Thyroid gland (tissue), 4 donors: ENCODE data around the gene ATRN. TPM values are rescaled to one million over a fixed set of nuclear protein-coding genes. Genes with fewer than 3 reads are reported as not detected.

ENCODE experiments used
- DNase-seq, 2 donors: peaks; one replicate each; pipeline ENCODE4 v3.0.0-alpha.2; 2019
- H3K27ac ChIP-seq, 3 donors: fragments of 200-600 bp; sonication (generic); 1 replicate in 2 of 3; 2 replicates in 1 of 3; pipeline ENCODE4 v1.5.1; 2016 to 2019; ENCODE audit warnings: mild to moderate bottlenecking in 1 of 3, moderate library complexity in 1 of 3
- H3K27me3 ChIP-seq: fragments of 200-600 bp; sonication (generic); one replicate; pipeline ENCODE4 v1.5.1; 2019
- H3K36me3 ChIP-seq, 2 donors: fragments of 200-600 bp; sonication (generic); one replicate each; pipeline ENCODE4 v1.5.1; 2016 to 2019
- H3K4me1 ChIP-seq, 2 donors: fragments of 200-600 bp; sonication (generic); one replicate each; pipeline ENCODE4 v1.5.1; 2017 to 2019
- H3K4me3 ChIP-seq, 3 donors: fragments of 200-600 bp; sonication (generic); replicated peaks in 1 of 3; 1 replicate in 2 of 3; 2 replicates in 1 of 3; pipeline ENCODE4 v1.5.1; 2016; ENCODE audit warnings: mild to moderate bottlenecking in 1 of 3
- H3K9me3 ChIP-seq: fragments of 200-600 bp; sonication (generic); one replicate; pipeline ENCODE4 v1.5.1; 2017
- POLR2A ChIP-seq, 2 donors: fragments of 450-650 bp; IDR thresholded peaks; one replicate each; pipeline ENCODE4 v1.6.1; 2017; ENCODE audit warnings: antibody characterized with exemption in 2 of 2, mild to moderate bottlenecking in 2 of 2, moderate library complexity in 1 of 2
- WGBS, 2 donors: methylation state at CpG; one replicate each; pipeline ENCODE4 v1.1.5; 2017; 5-methylcytosine and 5-hydroxymethylcytosine counted together
- intact Hi-C: fragments of 100-400 bp; cut with DNase I; formaldehyde crosslinking; loops from one replicate; pipeline ENCODE4 v1.15.1; 2023
- total RNA-seq, 4 donors: library from RNA; depleted of rRNA; stranded (reverse); fragments of >200 nt; gene quantifications; one replicate each; pipeline ENCODE4 v1.2.3, GENCODE V29; 2016
- TF ChIP-seq, protein P1 (sequence below), 6 experiments: fragments of 200-600 bp in 3 of 6; fragments of 450-650 bp in 3 of 6; sonication (generic) in 3 of 6; IDR thresholded peaks; one replicate each; pipeline ENCODE4 v1.5.1; 2016 to 2019; ENCODE audit warnings: antibody characterized with exemption in 6 of 6, mild to moderate bottlenecking in 2 of 6, inconsistent platforms in 1 of 6, moderate library complexity in 1 of 6

Gene ATRN
- total RNA-seq, 4 donors from 2014 or later, result 43.0 to 81.8 (median 61.4) TPM

DNA sequence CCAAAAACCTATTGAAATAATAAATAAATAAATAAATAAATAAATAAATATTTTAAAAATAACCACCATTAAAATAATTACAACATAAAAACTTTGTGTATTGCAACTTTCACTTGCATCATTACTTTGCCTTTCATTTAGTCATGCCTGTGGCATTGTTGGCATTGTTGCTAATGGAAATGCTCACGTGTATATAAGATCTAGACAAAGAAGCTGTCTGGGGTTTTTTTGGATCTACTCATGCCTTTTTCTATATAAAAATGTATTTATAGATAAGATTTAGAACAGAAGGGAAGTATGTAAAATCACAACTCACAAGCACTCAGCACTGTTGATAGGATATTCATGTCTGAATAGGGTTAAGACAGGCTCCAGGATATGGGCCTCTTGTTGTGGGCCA is 164.5 kb downstream of the ATRN start:
- intact Hi-C loops, result no loop called here
- Histone ChIP-seq H3K4me3 (no peak overlapping the region), H3K27me3 (no peaks in the 10 kb centered on the region), H3K4me1 (peaks cover 0 to 7% of the 10 kb centered on the region in 2 donors), H3K36me3 (no peaks in the 10 kb centered on the region), H3K27ac (no peak overlapping the region), H3K9me3 (no peaks in the 10 kb centered on the region)
- WGBS, 2 donors, result 95 to 97% methylated on average over 1 of the region's 1 CpG
- no peak for DNase-seq
- TF ChIP-seq POLR2A (IDR thresholded peaks at IDR 0.05), result no peak
- TF ChIP-seq, protein P1, sequence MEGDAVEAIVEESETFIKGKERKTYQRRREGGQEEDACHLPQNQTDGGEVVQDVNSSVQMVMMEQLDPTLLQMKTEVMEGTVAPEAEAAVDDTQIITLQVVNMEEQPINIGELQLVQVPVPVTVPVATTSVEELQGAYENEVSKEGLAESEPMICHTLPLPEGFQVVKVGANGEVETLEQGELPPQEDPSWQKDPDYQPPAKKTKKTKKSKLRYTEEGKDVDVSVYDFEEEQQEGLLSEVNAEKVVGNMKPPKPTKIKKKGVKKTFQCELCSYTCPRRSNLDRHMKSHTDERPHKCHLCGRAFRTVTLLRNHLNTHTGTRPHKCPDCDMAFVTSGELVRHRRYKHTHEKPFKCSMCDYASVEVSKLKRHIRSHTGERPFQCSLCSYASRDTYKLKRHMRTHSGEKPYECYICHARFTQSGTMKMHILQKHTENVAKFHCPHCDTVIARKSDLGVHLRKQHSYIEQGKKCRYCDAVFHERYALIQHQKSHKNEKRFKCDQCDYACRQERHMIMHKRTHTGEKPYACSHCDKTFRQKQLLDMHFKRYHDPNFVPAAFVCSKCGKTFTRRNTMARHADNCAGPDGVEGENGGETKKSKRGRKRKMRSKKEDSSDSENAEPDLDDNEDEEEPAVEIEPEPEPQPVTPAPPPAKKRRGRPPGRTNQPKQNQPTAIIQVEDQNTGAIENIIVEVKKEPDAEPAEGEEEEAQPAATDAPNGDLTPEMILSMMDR (IDR thresholded peaks at IDR 0.05), result no peak

DNA sequence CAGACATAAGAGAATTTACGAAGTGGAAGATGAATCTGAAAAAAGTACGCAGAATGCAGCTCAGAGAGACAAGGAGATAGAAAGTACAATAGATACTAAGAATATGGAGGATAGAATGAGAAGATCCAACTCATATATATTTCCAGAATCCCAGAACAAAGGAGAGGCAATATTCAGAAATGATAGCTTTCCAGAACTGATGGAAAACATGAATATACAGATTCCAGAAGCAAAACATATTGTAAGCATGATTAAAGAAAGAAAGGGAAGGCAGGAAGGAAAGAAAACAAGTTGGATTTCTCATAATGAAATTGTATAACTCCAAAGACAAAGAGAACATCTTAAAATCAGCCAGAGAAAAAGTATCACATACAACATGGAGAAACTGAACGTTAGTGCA is 169.4 kb downstream of the ATRN start:
- no peak overlapping the region for H3K27ac ChIP-seq
- H3K36me3 ChIP-seq, result no peaks in the 10 kb centered on the region
- no peak overlapping the region for H3K4me3 ChIP-seq
- DNase-seq, result no peak
- intact Hi-C loops, result no loop called here
- no peaks in the 10 kb centered on the region for H3K9me3 ChIP-seq
- H3K27me3 ChIP-seq, result no peaks in the 10 kb centered on the region
- no peak for TF ChIP-seq POLR2A (IDR thresholded peaks at IDR 0.05)
- TF ChIP-seq, protein P1 (IDR thresholded peaks at IDR 0.05), result no peak
- 83 to 95% methylated on average over 3 of the region's 3 CpGs for WGBS, 2 donors
- H3K4me1 ChIP-seq, result no peaks in the 10 kb centered on the region

DNA sequence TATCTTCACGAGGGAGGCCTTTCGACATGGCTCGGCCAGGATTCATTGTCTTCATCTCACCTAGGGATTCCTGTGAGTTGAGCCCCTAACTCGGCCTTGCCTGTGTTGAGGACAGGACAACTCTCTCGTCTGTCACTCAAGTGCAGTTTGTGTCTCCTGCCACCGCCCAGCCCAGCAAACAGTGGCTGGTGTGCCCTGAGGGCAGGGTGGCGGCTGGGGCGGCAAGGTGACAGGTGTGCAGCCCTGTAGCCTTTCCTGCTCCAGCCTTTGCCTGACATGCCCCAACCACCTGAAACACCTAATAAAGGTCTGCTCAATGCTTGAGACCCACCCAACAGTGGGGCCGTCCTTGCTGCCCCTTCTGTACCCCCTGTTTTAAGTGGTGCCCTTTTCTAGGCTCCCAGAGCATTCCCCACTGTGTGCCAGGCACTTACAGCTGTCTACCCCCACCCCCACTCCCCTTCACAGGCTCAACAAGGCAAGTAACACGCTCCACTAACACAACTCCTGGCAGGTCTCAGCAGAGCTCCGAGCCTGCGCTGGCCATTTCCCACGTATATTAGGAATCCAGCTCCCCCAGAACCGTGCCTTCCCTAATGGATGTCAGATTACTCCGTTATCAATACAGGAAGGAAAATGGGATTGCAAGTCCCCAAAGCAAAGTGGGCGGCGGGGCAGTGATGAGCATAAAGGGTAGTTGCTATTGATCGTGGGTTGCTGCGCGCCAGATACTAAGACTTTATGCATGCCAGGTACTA is 174.7 kb downstream of the ATRN start:
- DNase-seq, result no peak
- WGBS, 2 donors, result 92 to 95% methylated on average over 18 to 20 of the region's 20 CpGs
- H3K9me3 ChIP-seq, result no peaks in the 10 kb centered on the region
- H3K27me3 ChIP-seq, result no peaks in the 10 kb centered on the region
- H3K36me3 ChIP-seq, result peaks cover 0 to 2% of the 10 kb centered on the region in 2 donors
- no peak overlapping the region for H3K4me3 ChIP-seq
- peaks cover 0 to 7% of the 10 kb centered on the region in 2 donors for H3K4me1 ChIP-seq
- TF ChIP-seq POLR2A (IDR thresholded peaks at IDR 0.05), result no peak
- TF ChIP-seq, protein P1 (IDR thresholded peaks at IDR 0.05), result no peak
- H3K27ac ChIP-seq, result no peak overlapping the region
- intact Hi-C loops, result no loop called here

GRCh38 chr20:3646067-3646440 is 175.2 kb downstream of the ATRN start:
- no peak overlapping the region for H3K4me3 ChIP-seq
- no peaks in the 10 kb centered on the region for H3K9me3 ChIP-seq
- WGBS, 2 donors, result 86 to 95% methylated on average over 5 of the region's 5 CpGs
- no peaks in the 10 kb centered on the region for H3K27me3 ChIP-seq
- no peak overlapping the region for H3K27ac ChIP-seq
- no peak for DNase-seq
- peaks cover 0 to 2% of the 10 kb centered on the region in 2 donors for H3K36me3 ChIP-seq
- peaks cover 1 to 7% of the 10 kb centered on the region in 2 donors for H3K4me1 ChIP-seq
- intact Hi-C loops, result no loop called here
- no peak for TF ChIP-seq POLR2A (IDR thresholded peaks at IDR 0.05)
- TF ChIP-seq, protein P1 (IDR thresholded peaks at IDR 0.05), result no peak

DNA sequence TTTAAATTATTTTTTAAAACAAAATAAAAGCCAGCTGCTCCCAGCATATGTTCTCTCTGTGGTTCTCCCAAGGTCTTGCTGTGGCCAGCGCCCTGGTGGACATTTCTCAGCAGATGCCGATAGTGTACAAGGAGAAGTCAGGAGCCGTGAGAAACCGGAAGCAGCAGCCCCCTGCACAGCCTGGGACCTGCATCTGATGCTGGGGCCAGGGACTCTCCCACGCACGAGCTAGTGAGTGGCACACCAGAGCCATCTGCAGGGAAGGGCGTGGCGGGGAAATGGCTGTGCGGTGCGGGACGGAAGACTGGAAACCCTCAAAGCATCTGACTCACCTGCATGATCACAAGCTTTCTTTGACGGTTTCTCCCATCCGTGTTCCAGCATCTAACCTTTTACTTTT is 175.8 kb downstream of the ATRN start:
- WGBS, 2 donors, result 90 to 94% methylated on average over 13 of the region's 13 CpGs
- no peak for TF ChIP-seq POLR2A (IDR thresholded peaks at IDR 0.05)
- TF ChIP-seq, protein P1 (IDR thresholded peaks at IDR 0.05), result no peak
- Histone ChIP-seq H3K4me1 (peaks cover 6 to 7% of the 10 kb centered on the region in 2 donors), H3K27ac (no peak overlapping the region), H3K9me3 (no peaks in the 10 kb centered on the region), H3K4me3 (no peak overlapping the region), H3K36me3 (peaks cover 0 to 2% of the 10 kb centered on the region in 2 donors), H3K27me3 (no peaks in the 10 kb centered on the region)
- intact Hi-C loops, result no loop called here
- no peak for DNase-seq
